ENCODE data around the gene CREB5.

- no peak for TF ChIP-seq CTCF (IDR thresholded peaks at IDR 0.05)
- no peak for TF ChIP-seq POLR2A (IDR thresholded peaks at IDR 0.05)
- TF ChIP-seq EP300 (IDR thresholded peaks at IDR 0.05): no peak
These were observed 30.2 kb upstream of the CREB5 start for GRCh38 chr7:28382144-28382543.

Data from ovary (tissue), 3 donors.